Thyroid gland (tissue), 4 donors: ENCODE results near the gene GRAMD1A. TPM values are rescaled to one million over a fixed set of nuclear protein-coding genes. Genes with fewer than 3 reads are reported as not detected.
"Not testable (repeated sequence)": the region's sequence is repeated elsewhere in the genome, so short reads cannot be mapped to it uniquely, and the experiment has no call there.

Source experiments
- DNase-seq, 2 donors: peaks; one replicate each; pipeline ENCODE4 v3.0.0-alpha.2; 2019
- H3K27ac ChIP-seq, 3 donors: fragments of 200-600 bp; sonication (generic); 1 replicate in 2 of 3; 2 replicates in 1 of 3; pipeline ENCODE4 v1.5.1; 2016 to 2019; ENCODE audit warnings: mild to moderate bottlenecking in 1 of 3, moderate library complexity in 1 of 3
- H3K27me3 ChIP-seq: fragments of 200-600 bp; sonication (generic); one replicate; pipeline ENCODE4 v1.5.1; 2019
- H3K36me3 ChIP-seq, 2 donors: fragments of 200-600 bp; sonication (generic); one replicate each; pipeline ENCODE4 v1.5.1; 2016 to 2019
- H3K4me1 ChIP-seq, 2 donors: fragments of 200-600 bp; sonication (generic); one replicate each; pipeline ENCODE4 v1.5.1; 2017 to 2019
- H3K4me3 ChIP-seq, 3 donors: fragments of 200-600 bp; sonication (generic); replicated peaks in 1 of 3; 1 replicate in 2 of 3; 2 replicates in 1 of 3; pipeline ENCODE4 v1.5.1; 2016; ENCODE audit warnings: mild to moderate bottlenecking in 1 of 3
- H3K9me3 ChIP-seq: fragments of 200-600 bp; sonication (generic); one replicate; pipeline ENCODE4 v1.5.1; 2017
- POLR2A ChIP-seq, 2 donors: fragments of 450-650 bp; IDR thresholded peaks; one replicate each; pipeline ENCODE4 v1.6.1; 2017; ENCODE audit warnings: antibody characterized with exemption in 2 of 2, mild to moderate bottlenecking in 2 of 2, moderate library complexity in 1 of 2
- WGBS, 2 donors: methylation state at CpG; one replicate each; pipeline ENCODE4 v1.1.5; 2017; 5-methylcytosine and 5-hydroxymethylcytosine counted together
- intact Hi-C: fragments of 100-400 bp; cut with DNase I; formaldehyde crosslinking; loops from one replicate; pipeline ENCODE4 v1.15.1; 2023
- total RNA-seq, 4 donors: library from RNA; depleted of rRNA; stranded (reverse); fragments of >200 nt; gene quantifications; one replicate each; pipeline ENCODE4 v1.2.3, GENCODE V29; 2016
- TF ChIP-seq, protein P1 (sequence below), 6 experiments: fragments of 200-600 bp in 3 of 6; fragments of 450-650 bp in 3 of 6; sonication (generic) in 3 of 6; IDR thresholded peaks; one replicate each; pipeline ENCODE4 v1.5.1; 2016 to 2019; ENCODE audit warnings: antibody characterized with exemption in 6 of 6, mild to moderate bottlenecking in 2 of 6, inconsistent platforms in 1 of 6, moderate library complexity in 1 of 6

The GRAMD1A gene
- total RNA-seq, 4 donors from 2014 or later = 33.4 to 57.5 (median 47.0) TPM

DNA sequence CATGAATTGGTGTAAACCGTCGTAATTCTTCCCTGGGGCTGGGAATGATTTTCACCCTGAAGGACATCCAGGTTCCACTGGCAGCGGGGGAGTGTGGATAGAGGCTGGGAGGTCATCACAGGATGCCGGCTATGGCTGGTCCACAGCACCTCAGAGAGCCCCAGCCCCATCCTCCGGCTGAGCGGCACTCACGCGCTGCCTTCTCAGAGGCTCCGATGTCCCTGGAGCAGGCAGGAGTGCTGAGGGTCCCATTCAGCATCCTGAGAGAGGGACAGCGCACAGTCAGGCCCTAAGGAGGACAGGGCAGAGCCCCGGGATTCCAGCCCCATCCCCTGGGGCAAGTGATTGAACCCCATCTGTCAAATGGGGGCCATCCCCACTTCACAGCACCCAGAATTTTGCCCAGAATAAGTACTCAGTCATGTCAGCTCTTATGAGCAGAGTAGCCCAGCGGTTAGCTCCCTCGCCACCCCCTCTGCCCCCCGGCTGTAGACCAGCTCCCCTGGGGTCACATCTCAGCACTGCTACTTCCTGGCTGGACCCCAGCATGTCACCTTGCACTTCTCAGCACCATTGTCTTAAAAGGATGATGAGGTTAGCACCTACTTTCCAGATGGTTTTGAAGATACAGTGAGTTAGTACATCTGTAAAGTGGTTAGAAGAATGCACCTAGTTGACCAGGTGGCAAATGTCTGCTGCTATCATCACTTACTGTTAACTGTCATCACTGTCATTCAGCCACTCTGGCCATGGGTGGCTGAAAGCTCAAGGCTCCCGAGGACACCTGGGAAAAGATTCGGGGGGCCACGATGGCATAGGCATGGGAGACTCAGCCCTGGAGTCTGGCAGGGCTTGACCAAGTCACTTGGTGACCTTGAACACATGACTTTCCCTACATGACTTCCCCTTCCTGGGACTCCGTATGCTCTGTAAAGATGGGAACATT is 11.9 kb downstream of the GRAMD1A start:
- Histone ChIP-seq H3K9me3 (no peaks in the 10 kb centered on the region), H3K27me3 (no peaks in the 10 kb centered on the region), H3K36me3 (peaks cover 34 to 38% of the 10 kb centered on the region in 2 donors), H3K4me1 (peaks cover 0 to 22% of the 10 kb centered on the region in 2 donors), H3K27ac (peak overlapping the region in 1 of 3 donors; percentile 26), H3K4me3 (no peak overlapping the region)
- no peak for DNase-seq
- TF ChIP-seq, protein P1, sequence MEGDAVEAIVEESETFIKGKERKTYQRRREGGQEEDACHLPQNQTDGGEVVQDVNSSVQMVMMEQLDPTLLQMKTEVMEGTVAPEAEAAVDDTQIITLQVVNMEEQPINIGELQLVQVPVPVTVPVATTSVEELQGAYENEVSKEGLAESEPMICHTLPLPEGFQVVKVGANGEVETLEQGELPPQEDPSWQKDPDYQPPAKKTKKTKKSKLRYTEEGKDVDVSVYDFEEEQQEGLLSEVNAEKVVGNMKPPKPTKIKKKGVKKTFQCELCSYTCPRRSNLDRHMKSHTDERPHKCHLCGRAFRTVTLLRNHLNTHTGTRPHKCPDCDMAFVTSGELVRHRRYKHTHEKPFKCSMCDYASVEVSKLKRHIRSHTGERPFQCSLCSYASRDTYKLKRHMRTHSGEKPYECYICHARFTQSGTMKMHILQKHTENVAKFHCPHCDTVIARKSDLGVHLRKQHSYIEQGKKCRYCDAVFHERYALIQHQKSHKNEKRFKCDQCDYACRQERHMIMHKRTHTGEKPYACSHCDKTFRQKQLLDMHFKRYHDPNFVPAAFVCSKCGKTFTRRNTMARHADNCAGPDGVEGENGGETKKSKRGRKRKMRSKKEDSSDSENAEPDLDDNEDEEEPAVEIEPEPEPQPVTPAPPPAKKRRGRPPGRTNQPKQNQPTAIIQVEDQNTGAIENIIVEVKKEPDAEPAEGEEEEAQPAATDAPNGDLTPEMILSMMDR (IDR thresholded peaks at IDR 0.05) = no peak
- 86 to 92% methylated on average over 14 to 17 of the region's 18 CpGs for WGBS, 2 donors
- intact Hi-C loops = loop anchor here (5.0 kb wide), 1 partner anchor 40 kb away; no protein-coding TSS in a partner anchor

DNA sequence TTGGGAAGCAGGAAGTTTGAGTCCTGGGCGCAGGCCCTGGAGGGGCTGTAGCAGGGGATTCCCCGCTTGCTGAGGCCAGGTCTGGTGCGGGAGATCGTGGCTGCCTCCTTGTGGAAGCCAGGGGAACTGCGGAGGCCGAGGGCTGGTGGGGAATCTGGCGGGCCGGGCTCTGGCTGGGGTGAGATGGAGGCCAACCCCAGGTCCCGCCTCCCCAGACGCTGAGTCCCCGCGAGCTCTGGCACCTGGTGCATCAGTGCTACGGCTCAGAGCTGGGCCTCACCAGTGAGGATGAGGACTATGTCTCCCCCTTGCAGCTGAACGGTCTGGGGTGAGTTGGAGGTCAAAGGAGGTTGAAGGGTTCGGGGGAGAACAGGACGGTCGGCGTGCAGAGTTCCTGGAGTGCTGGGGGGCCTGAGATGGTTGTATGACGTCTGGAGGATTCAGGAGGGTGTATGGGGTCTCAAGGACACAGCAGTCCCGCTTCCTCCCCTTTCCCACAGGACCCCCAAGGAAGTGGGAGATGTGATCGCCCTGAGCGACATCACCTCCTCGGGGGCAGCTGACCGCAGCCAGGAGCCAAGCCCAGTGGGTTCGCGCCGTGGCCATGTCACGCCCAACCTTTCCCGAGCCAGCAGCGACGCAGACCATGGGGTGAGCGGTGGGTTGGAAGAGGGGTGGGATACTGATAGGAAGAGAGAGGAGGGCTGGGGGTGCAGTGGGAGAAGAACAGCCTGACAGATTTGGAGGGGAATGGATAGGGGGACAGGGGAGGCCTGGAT is 13.1 kb downstream of the GRAMD1A start:
- Histone ChIP-seq H3K4me1 (peaks cover 0 to 16% of the 10 kb centered on the region in 2 donors), H3K9me3 (no peaks in the 10 kb centered on the region), H3K4me3 (no peak overlapping the region), H3K27me3 (no peaks in the 10 kb centered on the region), H3K36me3 (peaks cover 36 to 43% of the 10 kb centered on the region in 2 donors), H3K27ac (peak overlapping the region in 1 of 3 donors; percentile 26)
- DNase-seq = peak; percentile 55 to 63
- 67 to 68% methylated on average over 27 to 29 of the region's 32 CpGs for WGBS, 2 donors
- intact Hi-C loops = loop anchor here (5.0 kb wide), 1 partner anchor 41 kb away; no protein-coding TSS in a partner anchor
- no peak for TF ChIP-seq POLR2A (IDR thresholded peaks at IDR 0.05)
- TF ChIP-seq, protein P1 (IDR thresholded peaks at IDR 0.05) = peak; percentile 83 to 97 (median 88)

DNA sequence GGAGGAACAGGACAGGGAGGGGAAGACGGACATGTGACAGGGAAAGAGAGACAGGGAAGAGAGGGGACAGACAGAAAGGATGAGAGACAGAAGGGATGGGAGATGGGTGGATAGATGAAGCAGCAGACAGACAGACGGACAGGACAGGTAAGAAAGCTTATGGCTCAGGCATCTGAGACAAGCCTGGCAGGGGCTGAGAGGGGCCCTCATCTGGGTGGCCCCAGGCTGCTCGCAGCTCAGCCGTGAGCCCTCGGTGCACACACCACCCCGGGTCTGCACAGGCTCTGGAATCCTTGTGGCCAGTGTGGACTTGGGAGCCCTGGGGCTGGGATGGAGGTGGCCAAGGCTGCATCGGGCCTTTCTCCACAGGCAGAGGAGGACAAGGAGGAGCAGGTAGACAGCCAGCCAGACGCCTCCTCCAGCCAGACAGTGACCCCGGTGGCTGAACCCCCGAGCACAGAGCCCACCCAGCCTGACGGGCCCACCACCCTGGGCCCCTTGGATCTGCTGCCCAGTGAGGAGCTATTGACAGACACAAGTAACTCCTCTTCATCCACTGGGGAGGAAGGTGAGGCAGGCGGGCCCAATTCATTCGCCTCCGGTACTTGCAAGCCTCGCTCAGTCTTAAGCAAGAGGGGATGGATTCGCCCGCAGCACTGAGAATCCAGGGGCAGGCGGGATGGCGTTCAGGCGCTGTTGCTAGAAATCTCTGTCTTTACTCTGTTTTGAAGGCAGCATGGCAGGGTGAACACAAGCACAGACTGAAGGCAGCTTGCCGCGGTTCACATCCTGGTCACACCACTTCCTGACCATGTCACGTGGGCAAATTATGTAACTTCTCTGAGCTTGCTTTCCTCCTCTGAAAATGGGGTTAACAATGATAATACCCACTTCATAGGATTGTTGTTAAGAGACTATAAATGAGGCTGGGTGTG is 14.0 kb downstream of the GRAMD1A start:
- TF ChIP-seq, protein P1 (IDR thresholded peaks at IDR 0.05) = no peak
- TF ChIP-seq POLR2A (IDR thresholded peaks at IDR 0.05) = no peak
- H3K27me3 ChIP-seq = no peaks in the 10 kb centered on the region
- no peak overlapping the region for H3K27ac ChIP-seq
- H3K36me3 ChIP-seq = peaks cover 41 to 50% of the 10 kb centered on the region in 2 donors
- no peak for DNase-seq
- 86 to 90% methylated on average over 18 to 21 of the region's 23 CpGs for WGBS, 2 donors
- no peak overlapping the region for H3K4me3 ChIP-seq
- peaks cover 0 to 16% of the 10 kb centered on the region in 2 donors for H3K4me1 ChIP-seq
- intact Hi-C loops = loop anchor here (5.0 kb wide), 1 partner anchor 42 kb away; no protein-coding TSS in a partner anchor
- no peaks in the 10 kb centered on the region for H3K9me3 ChIP-seq

DNA sequence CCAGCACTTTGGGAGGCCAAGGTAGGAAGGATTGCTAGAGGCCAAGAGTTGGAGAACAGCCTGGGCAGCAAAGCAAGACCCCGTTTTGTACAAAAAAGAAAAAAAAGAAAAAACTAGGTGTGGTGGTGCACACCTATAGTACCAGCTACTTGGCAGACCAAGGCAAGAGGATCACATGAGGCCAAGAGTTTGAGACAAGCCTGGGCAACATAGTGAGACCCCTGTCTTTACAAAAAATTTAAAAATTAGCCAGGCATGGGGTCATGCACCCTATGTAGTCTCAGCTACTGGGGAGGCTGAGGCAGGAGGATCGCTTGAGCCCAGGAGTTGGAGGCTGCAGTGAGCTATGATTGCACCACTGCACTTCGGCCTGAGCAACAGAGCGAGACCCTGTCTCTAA is 14.7 kb downstream of the GRAMD1A start:
- DNase-seq, H3K9me3 ChIP-seq, H3K27me3 ChIP-seq, H3K27ac ChIP-seq, H3K4me3 ChIP-seq: not testable (repeated sequence)
- peaks cover 44 to 50% of the 10 kb centered on the region in 2 donors for H3K36me3 ChIP-seq
- H3K4me1 ChIP-seq = peaks cover 0 to 16% of the 10 kb centered on the region in 2 donors
- intact Hi-C loops = loop anchor here (5.0 kb wide), 1 partner anchor 42 kb away; no protein-coding TSS in a partner anchor
- 92 to 93% methylated on average over 4 of the region's 4 CpGs for WGBS, 2 donors
